Stomach (tissue), 4 donors: ENCODE data around the gene NCAPH2.

Experiments used
- EP300 ChIP-seq: sonication (generic); formaldehyde crosslinking; IDR thresholded peaks from one replicate; pipeline ENCODE4 v1.6.1; 2017; ENCODE audit warnings: antibody characterized with exemption
- POLR2A ChIP-seq, 4 donors: fragments of 450-650 bp; IDR thresholded peaks; one replicate each; pipeline ENCODE4 v1.6.1; 2016; ENCODE audit warnings: antibody characterized with exemption in 4 of 4, control low read depth in 2 of 4, mild to moderate bottlenecking in 1 of 4, moderate library complexity in 1 of 4
- POLR2AphosphoS5 ChIP-seq, 3 donors: sonication (generic); formaldehyde crosslinking; IDR thresholded peaks; one replicate each; pipeline ENCODE4 v1.6.1; 2016; ENCODE audit warnings: antibody characterized with exemption in 3 of 3
- TF ChIP-seq, protein P1 (sequence below), 7 experiments: fragments of 450-650 bp in 4 of 7; fragments of 200-600 bp in 3 of 7; sonication (generic) in 3 of 7; IDR thresholded peaks; one replicate each; pipeline ENCODE4 v1.5.1; 2016 to 2019; ENCODE audit warnings: antibody characterized with exemption in 7 of 7, control low read depth in 2 of 7, mild to moderate bottlenecking in 1 of 7

- TF ChIP-seq, protein P1, sequence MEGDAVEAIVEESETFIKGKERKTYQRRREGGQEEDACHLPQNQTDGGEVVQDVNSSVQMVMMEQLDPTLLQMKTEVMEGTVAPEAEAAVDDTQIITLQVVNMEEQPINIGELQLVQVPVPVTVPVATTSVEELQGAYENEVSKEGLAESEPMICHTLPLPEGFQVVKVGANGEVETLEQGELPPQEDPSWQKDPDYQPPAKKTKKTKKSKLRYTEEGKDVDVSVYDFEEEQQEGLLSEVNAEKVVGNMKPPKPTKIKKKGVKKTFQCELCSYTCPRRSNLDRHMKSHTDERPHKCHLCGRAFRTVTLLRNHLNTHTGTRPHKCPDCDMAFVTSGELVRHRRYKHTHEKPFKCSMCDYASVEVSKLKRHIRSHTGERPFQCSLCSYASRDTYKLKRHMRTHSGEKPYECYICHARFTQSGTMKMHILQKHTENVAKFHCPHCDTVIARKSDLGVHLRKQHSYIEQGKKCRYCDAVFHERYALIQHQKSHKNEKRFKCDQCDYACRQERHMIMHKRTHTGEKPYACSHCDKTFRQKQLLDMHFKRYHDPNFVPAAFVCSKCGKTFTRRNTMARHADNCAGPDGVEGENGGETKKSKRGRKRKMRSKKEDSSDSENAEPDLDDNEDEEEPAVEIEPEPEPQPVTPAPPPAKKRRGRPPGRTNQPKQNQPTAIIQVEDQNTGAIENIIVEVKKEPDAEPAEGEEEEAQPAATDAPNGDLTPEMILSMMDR (IDR thresholded peaks at IDR 0.05) = no peak
- TF ChIP-seq EP300 (no peak), POLR2AphosphoS5 (IDR thresholded peaks at IDR 0.05) (no peak), POLR2A (IDR thresholded peaks at IDR 0.05) (no peak)
Measured at GRCh38 chr22:50521710-50522109, 13.7 kb downstream of the NCAPH2 start.
